HEK293T (cell line): Measurements from ENCODE around the gene ZNF362.

Experiments
- BHLHE40 ChIP-seq: fragments of 450-650 bp; IDR thresholded peaks from 2 replicates; pipeline ENCODE4 v1.6.1; 2016; ENCODE audit warnings: mild to moderate bottlenecking, moderate library complexity, borderline replicate concordance
- CTBP1 ChIP-seq: fragments of 450-650 bp; IDR thresholded peaks from 2 replicates; pipeline ENCODE4 v1.6.1; 2016; ENCODE audit warnings: borderline replicate concordance
- ELF4 ChIP-seq: fragments of 450-650 bp; IDR thresholded peaks from 2 replicates; pipeline ENCODE4 v1.6.1; 2017; ENCODE audit warnings: antibody characterized with exemption
- FOXK2 ChIP-seq: fragments of 450-650 bp; IDR thresholded peaks from 2 replicates; pipeline ENCODE4 v1.6.1; 2016; ENCODE audit warnings: mild to moderate bottlenecking
- HDGF ChIP-seq: fragments of 450-650 bp; IDR thresholded peaks from 2 replicates; pipeline ENCODE4 v1.6.1; 2017; ENCODE audit warnings: antibody characterized with exemption, borderline replicate concordance
- LEF1 ChIP-seq: fragments of 450-650 bp; IDR thresholded peaks from 2 replicates; pipeline ENCODE4 v1.6.1; 2017; ENCODE audit warnings: mild to moderate bottlenecking, borderline replicate concordance
- NFRKB ChIP-seq: fragments of 450-650 bp; IDR thresholded peaks from 2 replicates; pipeline ENCODE4 v1.6.1; 2016; ENCODE audit warnings: mild to moderate bottlenecking, moderate library complexity
- PKNOX1 ChIP-seq: fragments of 450-650 bp; IDR thresholded peaks from 2 replicates; pipeline ENCODE4 v1.6.1; 2016
- SP1 ChIP-seq: fragments of 450-650 bp; IDR thresholded peaks from 2 replicates; pipeline ENCODE4 v1.6.1; 2017

DNA sequence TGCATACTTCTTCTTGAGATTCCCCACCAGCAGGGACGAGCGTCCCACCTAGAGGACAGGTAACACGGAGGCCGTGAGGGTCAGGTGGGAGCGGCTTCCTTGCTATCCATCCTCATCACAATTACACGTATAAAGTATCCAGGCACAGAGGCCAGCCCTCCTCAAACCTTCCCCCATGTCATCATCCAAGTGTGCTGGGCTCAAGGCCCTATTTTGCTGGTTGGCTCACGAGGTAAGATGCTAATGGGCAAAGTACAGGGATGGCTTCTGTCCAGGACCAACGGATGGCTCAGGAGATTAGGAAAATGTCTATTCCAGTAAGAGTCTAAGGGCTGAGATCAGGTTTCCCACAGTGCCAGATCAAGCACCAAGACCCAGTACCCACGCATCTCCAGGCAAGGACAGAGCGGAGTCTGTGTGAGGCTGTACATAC lies 76.1 kb downstream of the ZNF362 start:
- TF ChIP-seq CTBP1 (no peak), BHLHE40 (no peak), ELF4 (no peak), SP1 (no peak), NFRKB (no peak), LEF1 (no peak), HDGF (no peak), FOXK2 (no peak), PKNOX1 (no peak)
